ENCODE data around the gene RFXANK. TPM values are rescaled to one million over a fixed set of nuclear protein-coding genes. Genes with fewer than 3 reads are reported as not detected.
"Not testable (repeated sequence)": the region's sequence is repeated elsewhere in the genome, so short reads cannot be mapped to it uniquely, and the experiment has no call there.

The RFXANK gene
- total RNA-seq, 4 donors from 2014 or later, result 36.2 to 46.6 (median 40.9) TPM

DNA sequence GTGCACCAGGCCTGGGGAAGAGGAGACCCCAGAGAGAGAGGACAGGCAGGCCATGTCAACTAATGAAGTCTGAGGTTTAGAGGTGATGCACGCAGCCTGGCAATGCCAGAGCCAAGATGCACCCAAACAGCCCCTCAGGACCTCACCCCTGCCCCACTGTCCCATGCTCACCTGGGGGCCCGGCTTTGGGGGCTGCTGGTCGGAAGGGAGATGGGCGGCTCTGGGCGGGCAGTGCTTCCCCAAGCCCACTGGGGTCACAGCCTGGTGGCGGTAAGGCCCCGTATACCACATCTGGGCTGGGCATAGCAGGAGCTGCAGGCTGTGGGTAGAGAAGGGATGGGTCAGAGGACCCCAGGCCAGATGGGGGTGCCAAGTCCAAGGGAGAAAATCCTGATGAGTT is 45.2 kb upstream of the RFXANK start:
- ATAC-seq, result no peak
- no CpG with 5 or more reads among the region's 7 CpGs for WGBS, 2 donors (ENCODE audit: low coverage in 1 of 2)
- H3K27me3 ChIP-seq, result no peaks in the 10 kb centered on the region
- H3K36me3 ChIP-seq, result peaks cover 0 to 39% of the 10 kb centered on the region in 2 donors
- peaks cover 0 to 10% (median 3%) of the 10 kb centered on the region in 3 donors for H3K4me1 ChIP-seq
- no peak for TF ChIP-seq POLR2AphosphoS5 (IDR thresholded peaks at IDR 0.05)
- no peak for TF ChIP-seq EP300 (IDR thresholded peaks at IDR 0.05)
- TF ChIP-seq, protein P1, sequence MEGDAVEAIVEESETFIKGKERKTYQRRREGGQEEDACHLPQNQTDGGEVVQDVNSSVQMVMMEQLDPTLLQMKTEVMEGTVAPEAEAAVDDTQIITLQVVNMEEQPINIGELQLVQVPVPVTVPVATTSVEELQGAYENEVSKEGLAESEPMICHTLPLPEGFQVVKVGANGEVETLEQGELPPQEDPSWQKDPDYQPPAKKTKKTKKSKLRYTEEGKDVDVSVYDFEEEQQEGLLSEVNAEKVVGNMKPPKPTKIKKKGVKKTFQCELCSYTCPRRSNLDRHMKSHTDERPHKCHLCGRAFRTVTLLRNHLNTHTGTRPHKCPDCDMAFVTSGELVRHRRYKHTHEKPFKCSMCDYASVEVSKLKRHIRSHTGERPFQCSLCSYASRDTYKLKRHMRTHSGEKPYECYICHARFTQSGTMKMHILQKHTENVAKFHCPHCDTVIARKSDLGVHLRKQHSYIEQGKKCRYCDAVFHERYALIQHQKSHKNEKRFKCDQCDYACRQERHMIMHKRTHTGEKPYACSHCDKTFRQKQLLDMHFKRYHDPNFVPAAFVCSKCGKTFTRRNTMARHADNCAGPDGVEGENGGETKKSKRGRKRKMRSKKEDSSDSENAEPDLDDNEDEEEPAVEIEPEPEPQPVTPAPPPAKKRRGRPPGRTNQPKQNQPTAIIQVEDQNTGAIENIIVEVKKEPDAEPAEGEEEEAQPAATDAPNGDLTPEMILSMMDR (IDR thresholded peaks at IDR 0.05), result no peak
- no peak for TF ChIP-seq POLR2A (IDR thresholded peaks at IDR 0.05)
- H3K4me3 ChIP-seq, result no peak overlapping the region
- no peaks in the 10 kb centered on the region for H3K9me3 ChIP-seq
- no peak overlapping the region for H3K27ac ChIP-seq

DNA sequence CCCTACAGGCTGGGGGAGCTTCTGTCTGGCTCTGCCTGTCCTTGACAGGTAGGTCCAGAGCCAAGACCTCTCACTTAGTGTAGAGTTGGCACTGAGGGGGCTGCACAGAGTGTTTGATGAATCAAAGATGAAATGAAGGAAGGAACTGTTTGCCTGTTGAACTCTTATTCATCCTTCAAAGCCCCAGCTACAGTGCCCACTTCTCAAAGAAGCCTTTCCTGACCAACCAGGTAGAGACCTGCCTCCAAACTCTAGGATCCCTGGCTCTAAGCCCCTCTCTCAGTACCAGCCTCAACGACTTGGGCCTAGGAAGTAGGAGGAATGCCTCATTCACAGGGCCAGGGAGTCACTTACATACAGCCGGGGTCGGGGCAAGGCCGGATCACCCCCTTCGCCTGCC is 44.7 kb upstream of the RFXANK start:
- Histone ChIP-seq H3K4me1 (peaks cover 0 to 10% (median 3%) of the 10 kb centered on the region in 3 donors), H3K27me3 (no peaks in the 10 kb centered on the region), H3K4me3 (no peak overlapping the region), H3K9me3 (no peaks in the 10 kb centered on the region), H3K36me3 (peaks cover 0 to 39% of the 10 kb centered on the region in 2 donors), H3K27ac (no peak overlapping the region)
- ATAC-seq, result no peak
- TF ChIP-seq POLR2AphosphoS5 (IDR thresholded peaks at IDR 0.05), result no peak
- no peak for TF ChIP-seq POLR2A (IDR thresholded peaks at IDR 0.05)
- TF ChIP-seq, protein P1 (IDR thresholded peaks at IDR 0.05), result no peak
- no peak for TF ChIP-seq EP300 (IDR thresholded peaks at IDR 0.05)
- 67 to 71% methylated on average over 1 of the region's 5 CpGs for WGBS, 2 donors (ENCODE audit: low coverage in 1 of 2)

DNA sequence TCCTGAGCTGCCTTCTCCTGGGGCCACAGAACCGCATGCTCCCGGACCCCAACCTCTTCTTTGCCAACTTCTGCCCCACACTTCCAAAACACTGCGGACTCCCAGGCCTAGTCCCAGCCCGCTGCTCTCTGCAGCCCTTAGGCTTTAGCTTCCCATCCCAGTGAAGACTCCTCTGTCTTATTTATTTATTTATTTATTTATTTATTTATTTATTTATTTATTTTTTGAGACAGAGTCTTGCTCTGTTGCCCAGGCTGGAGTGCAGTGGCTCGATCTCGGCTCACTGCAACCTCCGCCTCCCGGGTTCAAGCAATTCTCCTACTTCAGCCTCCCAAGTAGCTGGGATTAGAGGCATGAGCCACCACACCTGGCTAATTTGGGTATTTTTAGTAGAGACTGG is 43.6 kb upstream of the RFXANK start:
- peaks cover 0 to 39% of the 10 kb centered on the region in 2 donors for H3K36me3 ChIP-seq
- not testable (repeated sequence) for H3K9me3 ChIP-seq, H3K4me3 ChIP-seq, ATAC-seq, H3K27ac ChIP-seq, H3K27me3 ChIP-seq
- 90 to 94% methylated on average over 3 to 8 of the region's 8 CpGs for WGBS, 2 donors (ENCODE audit: low coverage in 1 of 2)
- H3K4me1 ChIP-seq, result peaks cover 0 to 10% (median 3%) of the 10 kb centered on the region in 3 donors

DNA sequence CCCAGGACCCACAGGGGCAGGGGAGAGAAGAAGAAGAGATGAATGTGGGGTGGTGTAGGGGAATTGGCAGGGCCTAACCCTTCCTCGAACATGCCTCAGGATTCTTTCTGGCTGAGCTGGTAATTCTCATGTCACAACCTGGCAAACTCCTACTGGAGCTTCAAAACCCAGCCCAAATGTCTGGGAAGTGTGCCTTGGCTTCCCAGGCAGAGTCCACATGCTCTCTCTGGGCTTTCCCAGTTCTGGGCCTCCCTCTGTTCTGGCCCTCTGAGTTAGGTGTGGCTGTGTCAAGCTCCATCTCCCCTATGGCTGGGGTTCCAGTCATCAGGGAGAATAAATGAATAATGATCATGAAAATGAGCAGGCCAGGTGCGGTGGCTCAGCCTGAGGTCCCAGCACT is 42.6 kb upstream of the RFXANK start:
- Histone ChIP-seq H3K4me1 (peaks cover 0 to 10% (median 3%) of the 10 kb centered on the region in 3 donors), H3K27me3 (no peaks in the 10 kb centered on the region), H3K27ac (no peak overlapping the region), H3K36me3 (peaks cover 0 to 39% of the 10 kb centered on the region in 2 donors), H3K4me3 (no peak overlapping the region), H3K9me3 (no peaks in the 10 kb centered on the region)
- TF ChIP-seq POLR2A (IDR thresholded peaks at IDR 0.05), result no peak
- TF ChIP-seq POLR2AphosphoS5 (IDR thresholded peaks at IDR 0.05), result no peak
- TF ChIP-seq EP300 (IDR thresholded peaks at IDR 0.05), result no peak
- TF ChIP-seq, protein P1 (IDR thresholded peaks at IDR 0.05), result no peak
- ATAC-seq, result no peak
- WGBS, 2 donors (ENCODE audit: low coverage in 1 of 2), result 40 to 80% methylated on average over 1 of the region's 2 CpGs

DNA sequence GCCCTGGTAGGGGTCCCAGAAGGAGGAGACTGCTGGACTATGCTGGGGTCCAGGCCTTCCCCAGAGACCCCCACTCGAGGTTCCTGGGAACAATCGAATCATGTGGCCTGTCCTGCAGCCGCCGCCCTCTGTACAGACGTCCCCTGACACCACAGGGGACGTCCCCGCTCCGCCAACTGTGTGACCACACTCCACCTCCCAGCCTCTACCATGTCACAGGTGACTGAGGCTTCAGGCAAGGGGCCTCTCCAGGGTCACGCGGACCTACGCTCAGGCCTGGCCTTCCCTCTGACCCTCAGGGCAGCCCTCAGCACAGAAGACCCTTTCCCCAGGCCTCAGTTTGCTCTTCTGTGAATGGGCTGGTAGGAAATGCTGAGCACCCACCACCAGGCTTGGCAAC is 40.6 kb upstream of the RFXANK start:
- H3K27me3 ChIP-seq, result no peaks in the 10 kb centered on the region
- no peaks in the 10 kb centered on the region for H3K4me1 ChIP-seq
- TF ChIP-seq POLR2AphosphoS5 (IDR thresholded peaks at IDR 0.05), result no peak
- TF ChIP-seq, protein P1 (IDR thresholded peaks at IDR 0.05), result no peak
- TF ChIP-seq POLR2A (IDR thresholded peaks at IDR 0.05), result no peak
- TF ChIP-seq EP300 (IDR thresholded peaks at IDR 0.05), result no peak
- H3K9me3 ChIP-seq, result no peaks in the 10 kb centered on the region
- H3K27ac ChIP-seq, result no peak overlapping the region
- no peak overlapping the region for H3K4me3 ChIP-seq
- 87 to 94% methylated on average over 3 to 6 of the region's 11 CpGs for WGBS, 2 donors (ENCODE audit: low coverage in 1 of 2)
- ATAC-seq, result no peak
- H3K36me3 ChIP-seq, result peaks cover 0 to 47% of the 10 kb centered on the region in 2 donors

Measured in gastroesophageal sphincter (tissue), 4 donors.